Endothelial cell of umbilical vein (primary cell): ENCODE results near the gene NPY2R.

Experiments
- EZH2 ChIP-seq: IDR thresholded peaks from 2 replicates; pipeline ENCODE4 v1.6.1; 2012; ENCODE audit warnings: borderline replicate concordance, low read depth, mild to moderate bottlenecking, moderate library complexity, low read length, inconsistent platforms; ENCODE audit not compliant: severe bottlenecking
- JUN ChIP-seq: IDR thresholded peaks from 2 replicates; pipeline ENCODE4 v1.6.1; 2011; ENCODE audit warnings: borderline replicate concordance, low read depth; ENCODE audit not compliant: insufficient read length, insufficient read depth
- MYC ChIP-seq: IDR thresholded peaks from one replicate; pipeline ENCODE4 v1.6.1; 2011; ENCODE audit warnings: mild to moderate bottlenecking, low read depth, low read length
- POLR2A ChIP-seq: IDR thresholded peaks from 2 replicates; pipeline ENCODE4 v1.6.1; 2012; ENCODE audit warnings: low read depth, mild to moderate bottlenecking, control low read depth, low read length
- POLR2AphosphoS5 ChIP-seq: IDR thresholded peaks from 2 replicates; pipeline ENCODE4 v1.6.1; 2012; ENCODE audit warnings: low read depth, mild to moderate bottlenecking, control low read depth, low read length, moderate library complexity; ENCODE audit not compliant: insufficient read depth
- TF ChIP-seq, protein P1 (sequence below), 2 donors: IDR thresholded peaks; 1 replicate in 1 of 2; 2 replicates in 1 of 2; pipeline ENCODE4 v1.5.1; 2011; ENCODE audit warnings: low read length in 2 of 2, mild to moderate bottlenecking in 2 of 2, moderate library complexity in 2 of 2, control low read depth in 1 of 2, inconsistent platforms in 1 of 2, low read depth in 1 of 2; ENCODE audit not compliant: insufficient read depth in 1 of 2; ENCODE audit errors: extremely low read depth in 1 of 2

DNA sequence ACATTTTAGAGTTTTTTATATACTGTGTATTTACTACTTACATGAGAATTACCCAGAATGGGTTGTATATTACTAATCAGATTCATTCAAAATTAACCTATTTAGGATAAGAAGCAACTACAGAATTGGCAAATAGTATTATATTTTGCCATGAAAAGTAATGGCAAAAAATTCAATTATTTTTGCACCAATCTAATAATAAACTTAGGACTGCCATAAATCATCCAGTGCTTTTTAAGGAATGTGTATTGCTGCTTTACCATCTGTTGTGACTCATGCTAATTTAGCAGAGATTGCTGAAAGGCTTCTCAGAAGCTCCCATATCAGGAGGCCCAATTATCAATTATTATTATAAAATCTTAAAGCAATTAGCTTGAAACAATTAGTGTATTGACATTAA lies 24.0 kb downstream of the NPY2R start:
- TF ChIP-seq, protein P1, sequence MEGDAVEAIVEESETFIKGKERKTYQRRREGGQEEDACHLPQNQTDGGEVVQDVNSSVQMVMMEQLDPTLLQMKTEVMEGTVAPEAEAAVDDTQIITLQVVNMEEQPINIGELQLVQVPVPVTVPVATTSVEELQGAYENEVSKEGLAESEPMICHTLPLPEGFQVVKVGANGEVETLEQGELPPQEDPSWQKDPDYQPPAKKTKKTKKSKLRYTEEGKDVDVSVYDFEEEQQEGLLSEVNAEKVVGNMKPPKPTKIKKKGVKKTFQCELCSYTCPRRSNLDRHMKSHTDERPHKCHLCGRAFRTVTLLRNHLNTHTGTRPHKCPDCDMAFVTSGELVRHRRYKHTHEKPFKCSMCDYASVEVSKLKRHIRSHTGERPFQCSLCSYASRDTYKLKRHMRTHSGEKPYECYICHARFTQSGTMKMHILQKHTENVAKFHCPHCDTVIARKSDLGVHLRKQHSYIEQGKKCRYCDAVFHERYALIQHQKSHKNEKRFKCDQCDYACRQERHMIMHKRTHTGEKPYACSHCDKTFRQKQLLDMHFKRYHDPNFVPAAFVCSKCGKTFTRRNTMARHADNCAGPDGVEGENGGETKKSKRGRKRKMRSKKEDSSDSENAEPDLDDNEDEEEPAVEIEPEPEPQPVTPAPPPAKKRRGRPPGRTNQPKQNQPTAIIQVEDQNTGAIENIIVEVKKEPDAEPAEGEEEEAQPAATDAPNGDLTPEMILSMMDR (IDR thresholded peaks at IDR 0.05; ENCODE audit: extremely low read depth in 1 of 2, insufficient read depth in 1 of 2, low read depth in 1 of 2, low read length in 2 of 2), result no peak
- TF ChIP-seq POLR2A, result no peak
- TF ChIP-seq POLR2AphosphoS5, result no peak
- TF ChIP-seq EZH2, result no peak
- no peak for TF ChIP-seq MYC
- no peak for TF ChIP-seq JUN
